ENCODE results near the gene CABP7.

Gene CABP7

DNA sequence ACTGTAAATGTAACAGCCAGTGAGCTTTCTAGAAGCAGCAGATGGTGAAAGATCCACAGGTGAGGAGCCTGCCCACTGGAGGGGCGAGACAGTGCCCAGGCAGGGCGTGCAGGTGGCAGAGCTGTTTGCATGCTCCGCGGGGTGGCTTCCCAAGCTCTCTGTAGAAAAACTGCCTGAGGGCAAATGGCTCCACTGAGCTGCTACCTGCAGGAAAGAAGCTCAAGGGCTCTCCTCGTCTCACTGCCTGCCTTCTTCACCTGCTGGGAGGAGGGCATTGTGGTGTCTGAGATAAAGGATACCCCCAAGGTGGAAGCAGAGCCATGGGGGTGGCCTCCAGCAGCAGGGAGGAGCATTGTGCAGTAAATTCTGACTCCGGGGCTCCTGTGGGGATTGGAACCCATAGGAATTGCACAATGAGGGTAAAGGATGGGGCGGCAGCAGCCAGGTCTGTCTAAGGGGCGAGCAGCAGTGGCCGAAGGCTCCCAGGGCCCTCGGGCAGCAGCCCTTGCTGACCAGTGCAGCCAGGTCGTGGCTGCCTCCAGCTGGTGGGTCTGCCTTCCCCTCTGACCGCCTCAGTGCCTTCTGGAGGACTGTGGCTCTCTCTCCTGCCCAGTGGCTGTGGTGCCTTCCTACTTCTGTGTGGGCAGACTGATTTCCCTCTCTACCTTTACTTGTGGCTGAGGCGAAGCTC lies 28.0 kb upstream of the CABP7 start:
- Histone ChIP-seq H3K4me1 (ENCODE audit: control insufficient read depth, insufficient read depth, low read length, poor library complexity, severe bottlenecking) (peaks cover 12% of the 10 kb centered on the region), H3K4me3 (ENCODE audit: extremely low read depth, insufficient read depth, low read length, poor library complexity, severe bottlenecking) (no peak overlapping the region), H3K27ac (ENCODE audit: low read depth, low read length, severe bottlenecking) (no peak overlapping the region), H3K36me3 (ENCODE audit: control insufficient read depth, insufficient read depth, low read length) (peaks cover 12% of the 10 kb centered on the region), H3K9me3 (ENCODE audit: control insufficient read depth, low read length) (no peaks in the 10 kb centered on the region)
- 68 to 77% methylated on average over 12 of the region's 13 CpGs for WGBS, 2 experiments (ENCODE audit: insufficient coverage in 2 of 2)

DNA sequence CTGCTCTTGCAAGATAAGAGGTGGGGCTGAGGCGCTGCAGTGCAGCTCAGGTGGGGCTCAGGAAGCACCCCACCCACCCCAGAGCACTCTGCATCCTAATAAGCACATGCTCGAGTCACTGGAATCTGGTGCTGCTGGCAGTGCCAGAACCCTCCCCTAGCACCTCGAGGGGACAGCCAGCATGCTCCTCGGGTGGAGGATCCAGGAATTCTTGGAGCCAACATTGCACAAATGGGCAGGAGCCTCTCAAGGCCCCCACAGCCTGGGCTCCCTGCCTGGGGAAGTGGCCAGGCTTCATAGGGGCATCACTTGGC lies 27.5 kb upstream of the CABP7 start:
- WGBS, 2 experiments (ENCODE audit: insufficient coverage in 2 of 2) = 78 to 80% methylated on average over 3 of the region's 4 CpGs
- Histone ChIP-seq H3K27ac (ENCODE audit: low read depth, low read length, severe bottlenecking) (no peak overlapping the region), H3K4me3 (ENCODE audit: extremely low read depth, insufficient read depth, low read length, poor library complexity, severe bottlenecking) (no peak overlapping the region), H3K4me1 (ENCODE audit: control insufficient read depth, insufficient read depth, low read length, poor library complexity, severe bottlenecking) (peaks cover 12% of the 10 kb centered on the region), H3K36me3 (ENCODE audit: control insufficient read depth, insufficient read depth, low read length) (peaks cover 13% of the 10 kb centered on the region), H3K9me3 (ENCODE audit: control insufficient read depth, low read length) (no peaks in the 10 kb centered on the region)

DNA sequence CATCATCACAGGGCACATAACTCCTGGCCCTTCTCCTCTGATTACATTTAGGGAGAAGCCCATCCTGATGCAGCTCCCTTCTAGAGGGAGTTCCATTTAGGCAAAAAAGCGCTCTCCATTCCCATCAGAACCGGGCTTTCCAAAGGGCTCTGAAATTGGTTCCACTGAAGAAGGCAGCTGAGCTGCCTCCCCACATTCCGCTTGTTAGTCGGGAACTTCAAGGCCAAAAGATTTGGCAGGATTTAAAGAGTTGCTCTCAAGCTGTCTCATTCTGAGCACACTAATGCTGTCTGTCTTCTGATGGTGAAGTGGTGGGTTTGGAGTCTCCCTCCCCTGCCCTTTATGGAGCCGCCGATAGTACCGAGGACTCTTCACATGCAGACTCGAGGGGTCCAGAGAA lies 26.6 kb upstream of the CABP7 start:
- Histone ChIP-seq H3K4me3 (ENCODE audit: extremely low read depth, insufficient read depth, low read length, poor library complexity, severe bottlenecking) (no peak overlapping the region), H3K27ac (ENCODE audit: low read depth, low read length, severe bottlenecking) (no peak overlapping the region), H3K36me3 (ENCODE audit: control insufficient read depth, insufficient read depth, low read length) (peaks cover 13% of the 10 kb centered on the region), H3K4me1 (ENCODE audit: control insufficient read depth, insufficient read depth, low read length, poor library complexity, severe bottlenecking) (peaks cover 12% of the 10 kb centered on the region), H3K9me3 (ENCODE audit: control insufficient read depth, low read length) (no peaks in the 10 kb centered on the region)
- WGBS, 2 experiments (ENCODE audit: insufficient coverage in 2 of 2) = 97 to 100% methylated on average over 4 to 6 of the region's 8 CpGs

DNA sequence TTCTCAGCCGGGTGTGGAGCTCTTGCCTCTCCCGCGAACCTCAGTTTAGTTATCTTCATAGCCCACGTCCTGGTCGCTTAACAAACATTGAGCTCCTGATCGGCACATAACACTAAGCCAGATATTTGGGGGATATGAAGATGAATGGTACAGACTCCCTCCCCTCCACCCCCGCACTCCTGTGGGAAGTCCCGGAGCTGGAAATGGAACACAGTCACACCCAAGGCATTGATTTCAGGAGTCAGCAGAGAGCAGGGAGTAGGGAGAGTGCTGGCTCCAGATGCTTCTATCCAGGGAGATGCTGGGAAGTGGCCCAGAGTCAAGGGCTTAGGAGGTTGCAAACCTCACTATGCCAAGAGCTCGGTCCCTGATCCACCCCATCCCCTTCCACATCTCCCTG lies 26.1 kb upstream of the CABP7 start:
- Histone ChIP-seq H3K4me1 (ENCODE audit: control insufficient read depth, insufficient read depth, low read length, poor library complexity, severe bottlenecking) (peaks cover 12% of the 10 kb centered on the region), H3K36me3 (ENCODE audit: control insufficient read depth, insufficient read depth, low read length) (peaks cover 13% of the 10 kb centered on the region), H3K27ac (ENCODE audit: low read depth, low read length, severe bottlenecking) (no peak overlapping the region), H3K4me3 (ENCODE audit: extremely low read depth, insufficient read depth, low read length, poor library complexity, severe bottlenecking) (no peak overlapping the region), H3K9me3 (ENCODE audit: control insufficient read depth, low read length) (no peaks in the 10 kb centered on the region)
- 86 to 89% methylated on average over 3 to 4 of the region's 9 CpGs for WGBS, 2 experiments (ENCODE audit: insufficient coverage in 2 of 2)

- Histone ChIP-seq H3K4me1 (ENCODE audit: control insufficient read depth, insufficient read depth, low read length, poor library complexity, severe bottlenecking) (peaks cover 5% of the 10 kb centered on the region), H3K9me3 (ENCODE audit: control insufficient read depth, low read length) (no peaks in the 10 kb centered on the region), H3K36me3 (ENCODE audit: control insufficient read depth, insufficient read depth, low read length) (peaks cover 13% of the 10 kb centered on the region), H3K4me3 (ENCODE audit: extremely low read depth, insufficient read depth, low read length, poor library complexity, severe bottlenecking) (no peak overlapping the region), H3K27ac (ENCODE audit: low read depth, low read length, severe bottlenecking) (no peak overlapping the region)
- WGBS, 2 experiments (ENCODE audit: insufficient coverage in 2 of 2) = 96% methylated on average over 32 to 33 of the region's 33 CpGs
These were observed 24.5 kb upstream of the CABP7 start for GRCh38 chr22:29695129-29695926.

GRCh38 chr22:29697853-29698598 lies 21.8 kb upstream of the CABP7 start:
- H3K9me3 ChIP-seq (ENCODE audit: control insufficient read depth, low read length) = no peaks in the 10 kb centered on the region
- WGBS, 2 experiments (ENCODE audit: insufficient coverage in 2 of 2) = 92 to 94% methylated on average over 12 to 16 of the region's 16 CpGs
- H3K4me1 ChIP-seq (ENCODE audit: control insufficient read depth, insufficient read depth, low read length, poor library complexity, severe bottlenecking) = peaks cover 5% of the 10 kb centered on the region
- H3K27ac ChIP-seq (ENCODE audit: low read depth, low read length, severe bottlenecking) = no peak overlapping the region
- peaks cover 13% of the 10 kb centered on the region for H3K36me3 ChIP-seq (ENCODE audit: control insufficient read depth, insufficient read depth, low read length)
- H3K4me3 ChIP-seq (ENCODE audit: extremely low read depth, insufficient read depth, low read length, poor library complexity, severe bottlenecking) = no peak overlapping the region

- Histone ChIP-seq H3K4me3 (ENCODE audit: extremely low read depth, insufficient read depth, low read length, poor library complexity, severe bottlenecking) (no peak overlapping the region), H3K9me3 (ENCODE audit: control insufficient read depth, low read length) (no peaks in the 10 kb centered on the region), H3K36me3 (ENCODE audit: control insufficient read depth, insufficient read depth, low read length) (peaks cover 4% of the 10 kb centered on the region), H3K27ac (ENCODE audit: low read depth, low read length, severe bottlenecking) (no peak overlapping the region), H3K4me1 (ENCODE audit: control insufficient read depth, insufficient read depth, low read length, poor library complexity, severe bottlenecking) (peaks cover 9% of the 10 kb centered on the region)
- 77 to 85% methylated on average over 13 of the region's 19 CpGs for WGBS, 2 experiments (ENCODE audit: insufficient coverage in 2 of 2)
These were observed 19.4 kb upstream of the CABP7 start for GRCh38 chr22:29700206-29700899.

DNA sequence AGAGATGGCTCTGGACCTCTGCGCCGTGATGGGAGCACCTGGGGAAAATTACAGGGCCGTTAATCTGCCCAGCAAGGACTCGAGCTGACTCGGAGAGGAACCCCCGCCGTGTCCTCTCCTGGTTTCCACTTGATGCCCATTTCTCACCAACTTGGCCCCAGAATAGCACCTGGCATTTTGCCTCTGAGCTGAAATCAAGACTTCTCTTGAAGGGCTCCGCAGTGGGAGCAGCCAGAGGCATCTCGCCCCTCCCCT lies 19.0 kb upstream of the CABP7 start:
- 61 to 64% methylated on average over 7 to 9 of the region's 9 CpGs for WGBS, 2 experiments (ENCODE audit: insufficient coverage in 2 of 2)
- Histone ChIP-seq H3K9me3 (ENCODE audit: control insufficient read depth, low read length) (no peaks in the 10 kb centered on the region), H3K36me3 (ENCODE audit: control insufficient read depth, insufficient read depth, low read length) (peaks cover 4% of the 10 kb centered on the region), H3K4me1 (ENCODE audit: control insufficient read depth, insufficient read depth, low read length, poor library complexity, severe bottlenecking) (peaks cover 9% of the 10 kb centered on the region), H3K4me3 (ENCODE audit: extremely low read depth, insufficient read depth, low read length, poor library complexity, severe bottlenecking) (no peak overlapping the region), H3K27ac (ENCODE audit: low read depth, low read length, severe bottlenecking) (no peak overlapping the region)

GRCh38 chr22:29701155-29701999 lies 18.4 kb upstream of the CABP7 start:
- 39 to 46% methylated on average over 12 to 13 of the region's 14 CpGs for WGBS, 2 experiments (ENCODE audit: insufficient coverage in 2 of 2)
- peaks cover 4% of the 10 kb centered on the region for H3K36me3 ChIP-seq (ENCODE audit: control insufficient read depth, insufficient read depth, low read length)
- H3K4me3 ChIP-seq (ENCODE audit: extremely low read depth, insufficient read depth, low read length, poor library complexity, severe bottlenecking) = no peak overlapping the region
- H3K27ac ChIP-seq (ENCODE audit: low read depth, low read length, severe bottlenecking) = no peak overlapping the region
- peaks cover 9% of the 10 kb centered on the region for H3K4me1 ChIP-seq (ENCODE audit: control insufficient read depth, insufficient read depth, low read length, poor library complexity, severe bottlenecking)
- no peaks in the 10 kb centered on the region for H3K9me3 ChIP-seq (ENCODE audit: control insufficient read depth, low read length)

All from mesodermal cell (in vitro differentiated cells).